GM18507 (cell line): Measurements from ENCODE around the gene APOA4.

Experiments
- DNase-seq: peaks from one replicate; pipeline ENCODE4 v3.0.0; 2011; ENCODE audit warnings: low read depth; ENCODE audit not compliant: insufficient read length; ENCODE audit errors: extremely low spot score
- FAIRE-seq: peaks from 2 replicates; lab custom pipeline; 2011; peaks lifted over from hg19 to GRCh38; lab: Jason Lieb, UNC

APOA4 gene

DNA sequence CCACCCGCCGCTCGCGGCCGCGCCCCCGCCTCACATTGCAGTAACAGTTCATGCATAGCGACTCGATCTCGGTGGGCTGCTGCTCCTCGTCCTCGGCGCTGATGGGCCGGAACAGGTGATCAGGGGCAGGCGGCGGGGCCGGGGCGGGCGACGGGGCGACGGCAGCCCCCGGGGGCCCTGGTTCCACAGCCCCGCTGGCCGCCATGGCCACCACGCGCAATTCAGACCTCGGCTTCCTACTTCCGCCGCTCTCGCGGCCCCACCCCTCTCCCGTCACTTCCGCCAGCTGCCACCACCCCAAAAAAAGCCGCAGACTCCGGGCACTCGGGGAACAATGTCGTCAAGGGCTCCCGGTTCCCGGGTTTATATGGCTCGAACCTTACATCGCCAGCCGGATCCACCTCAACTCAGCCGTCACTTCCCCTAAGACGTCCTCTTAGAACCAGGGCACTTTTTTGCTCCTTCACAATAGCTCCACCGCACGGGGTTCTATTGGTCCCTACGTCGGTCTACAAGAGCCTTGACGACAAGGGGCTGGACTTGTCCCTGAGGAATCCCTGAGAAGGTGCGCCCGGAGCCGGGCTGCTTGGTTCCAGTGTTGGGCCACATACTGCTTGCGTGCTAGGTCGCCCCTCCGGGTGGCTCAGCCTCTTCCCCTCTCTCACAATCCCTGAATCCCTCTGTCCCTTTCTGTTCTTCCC lies 35.2 kb downstream of the APOA4 start, which contains the start of gene ZPR1:
ZPR1 (minus strand) TSS at position 238 of the 701 bp plus-strand sequence; CDS start at position 205, 33 bp downstream.
- peak; percentile 84 for FAIRE-seq
- peak; percentile 85 for DNase-seq

GRCh38 chr11:116787436-116787785 lies 35.7 kb downstream of the APOA4 start:
- FAIRE-seq (peak; percentile 21), DNase-seq (no peak)

DNA sequence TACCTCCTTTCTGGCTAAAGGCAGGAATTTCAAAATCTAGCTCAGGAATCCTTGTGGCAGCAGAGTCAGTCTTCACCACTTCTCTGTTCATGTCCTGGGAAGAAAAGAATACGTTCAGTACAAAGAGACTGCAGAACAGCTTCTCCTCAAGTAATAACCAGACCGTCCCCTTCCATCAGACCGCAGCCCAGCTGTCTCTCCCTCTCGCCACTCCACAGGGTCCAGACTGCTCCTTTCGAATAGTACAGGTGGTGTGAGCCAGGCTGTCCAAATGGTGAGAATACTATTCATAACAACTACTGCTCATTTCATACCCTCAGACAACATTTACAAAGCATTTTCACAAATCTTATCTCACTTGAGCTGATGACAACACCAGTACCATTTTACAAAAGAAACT lies 36.1 kb downstream of the APOA4 start:
- FAIRE-seq = no peak

DNA sequence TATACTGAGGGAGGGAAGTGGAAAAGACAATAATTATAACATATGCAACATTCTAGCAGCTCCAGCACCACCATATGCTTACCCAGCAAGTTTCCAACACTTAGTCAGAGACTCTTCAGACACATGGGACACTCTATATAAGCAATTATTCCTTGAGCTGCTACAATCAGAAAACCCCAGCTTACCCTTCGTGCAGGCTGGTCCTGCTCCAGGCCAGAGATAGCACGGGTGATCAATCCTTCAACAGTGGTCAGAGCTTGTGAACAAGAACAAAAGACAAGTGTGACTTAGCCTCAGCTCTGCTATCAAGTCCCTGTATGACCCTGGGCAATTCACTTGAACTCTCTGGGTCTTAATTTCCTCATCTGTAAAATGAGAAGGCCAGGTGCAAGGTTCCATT lies 36.8 kb downstream of the APOA4 start:
- FAIRE-seq = no peak
- DNase-seq = no peak

More for the DNA sequence above, 36.1 kb downstream of the APOA4 start:
- DNase-seq = no peak

- DNase-seq = no peak
- FAIRE-seq = no peak
These were observed 40.4 kb downstream of the APOA4 start for GRCh38 chr11:116782728-116783127.

DNA sequence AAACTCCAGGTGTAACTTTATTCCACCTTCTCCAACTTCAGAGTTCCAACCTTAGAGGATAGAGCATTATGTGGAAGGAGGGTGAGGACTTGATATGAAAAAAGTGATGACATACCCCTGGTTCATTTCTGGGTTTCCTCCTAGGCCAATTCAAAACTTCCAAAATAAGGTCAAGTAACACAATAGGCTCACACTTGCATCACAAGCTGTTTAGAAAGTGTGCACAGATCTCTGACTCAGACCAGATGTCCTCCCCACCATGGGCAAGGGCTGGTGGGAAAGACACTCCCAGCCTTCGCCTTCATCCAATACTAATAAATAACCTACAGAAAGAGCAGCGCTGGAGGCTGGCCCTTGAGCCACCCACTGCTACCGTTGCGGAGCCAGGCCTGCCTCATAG lies 44.5 kb downstream of the APOA4 start:
- DNase-seq (no peak), FAIRE-seq (no peak)

GRCh38 chr11:116777056-116777455 lies 46.0 kb downstream of the APOA4 start:
- DNase-seq (no peak), FAIRE-seq (no peak)

DNA sequence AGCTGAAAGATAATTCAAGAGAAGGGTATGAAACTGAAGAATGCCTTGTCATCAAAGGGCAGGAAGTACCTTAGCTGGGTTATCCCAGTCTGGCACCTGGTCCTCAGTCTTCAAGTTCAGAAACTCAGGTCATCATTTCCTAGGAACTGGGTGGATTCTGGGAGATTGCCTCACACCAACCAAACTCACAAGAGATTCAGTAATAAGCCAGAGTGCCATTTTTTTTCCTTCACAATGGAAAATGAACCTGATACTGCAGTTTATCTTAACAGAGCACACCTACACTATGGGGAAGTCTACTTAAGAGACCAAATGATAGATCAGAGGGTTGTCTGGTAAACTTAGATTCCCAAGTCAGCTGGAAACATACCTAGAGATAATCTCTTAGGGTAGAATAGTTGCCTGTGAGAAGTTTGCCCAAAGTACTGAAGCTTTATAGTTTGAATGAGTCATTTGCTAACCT lies 46.6 kb downstream of the APOA4 start:
- DNase-seq (no peak), FAIRE-seq (no peak)

DNA sequence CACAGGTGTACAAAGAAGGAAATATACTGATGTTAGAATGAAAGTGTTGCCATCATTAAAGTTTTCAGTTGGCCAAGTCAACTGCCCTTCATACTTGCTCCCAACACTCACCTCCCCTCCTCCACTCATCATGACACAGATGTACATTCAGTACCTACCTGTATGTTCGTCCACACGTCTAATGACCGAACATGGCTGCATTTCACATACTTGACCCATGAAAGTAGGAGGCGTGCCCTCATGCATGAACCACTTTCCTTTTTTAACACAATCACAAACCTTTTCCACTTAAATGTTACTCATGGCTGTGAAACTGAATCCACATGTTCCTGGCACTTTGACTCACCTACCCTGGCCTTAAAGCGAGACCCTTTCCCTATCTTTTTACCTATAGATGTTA lies 47.1 kb downstream of the APOA4 start:
- no peak for FAIRE-seq

DNA sequence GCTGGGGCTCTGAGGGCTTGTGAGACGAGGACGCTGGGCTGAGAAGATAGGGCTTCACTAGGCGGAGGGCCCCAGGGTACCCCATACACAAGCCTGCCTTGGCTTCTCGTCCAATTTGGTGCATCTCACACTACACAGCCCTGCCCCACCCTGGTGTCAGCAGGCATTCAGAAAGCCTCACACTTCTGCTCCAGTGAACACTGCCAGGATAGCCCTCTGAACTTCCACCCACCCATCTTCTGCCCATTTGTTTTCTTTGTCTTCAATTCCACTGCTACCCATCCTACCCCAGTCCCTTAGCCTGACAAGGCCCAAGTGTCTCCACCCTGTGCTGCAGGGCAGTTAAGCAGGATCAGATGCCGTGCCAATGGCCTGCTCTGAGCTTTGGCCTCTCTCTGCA lies 48.4 kb downstream of the APOA4 start:
- DNase-seq = no peak
- no peak for FAIRE-seq

More for the DNA sequence above, 47.1 kb downstream of the APOA4 start:
- DNase-seq = no peak

- FAIRE-seq (peak; percentile 64), DNase-seq (no peak)
These were observed 49.7 kb downstream of the APOA4 start for GRCh38 chr11:116773203-116774097.

- FAIRE-seq (peak; percentile 93), DNase-seq (peak; percentile 87)
These were observed 50.5 kb downstream of the APOA4 start, which contains the start of gene BUD13 for GRCh38 chr11:116772443-116773202. TSS of gene BUD13 (minus strand) at chr11:116772987. CDS start at chr11:116772964, 23 bp downstream.

GRCh38 chr11:116771935-116772334 lies 51.2 kb downstream of the APOA4 start:
- DNase-seq (no peak), FAIRE-seq (no peak)
